HCT116 (cell line): ENCODE data around the gene SLC6A6. TPM values are rescaled to one million over a fixed set of nuclear protein-coding genes. Genes with fewer than 3 reads are reported as not detected.
A peak's percentile ranks its signal among the peaks of the same experiment; 100 is the strongest.

Experiments used
- ATAC-seq: fragments of 200-7000 bp; cut with Tn5 transposase; 2 replicates; pipeline ENCODE4 v1.9.1; 2020; ENCODE audit warnings: mild to moderate bottlenecking, moderate library complexity
- BruUV-seq: library from RNA; stranded (reverse); fragments of 400-500 nt; replicated peaks from 2 replicates; lab custom pipeline; 2021; lab: Mats Ljungman, UMichigan
- CTCF ChIA-PET: fragments of 300-600 bp; sonication (Branson Sonifier 250); formaldehyde crosslinking; loops from one replicate; lab custom pipeline; 2021; ENCODE audit warnings: antibody characterized with exemption; lab: Charles Lee
- POLR2A ChIA-PET: fragments of 300-600, 350-600 bp; sonication (Branson Sonifier 250); formaldehyde crosslinking; loops from one replicate; lab custom pipeline; 2021; ENCODE audit warnings: antibody characterized with exemption; lab: Charles Lee
- RAD21 ChIA-PET, 2 experiments: fragments of 300-600 bp; sonication (Branson Sonifier 250); formaldehyde crosslinking; loops; one replicate each; lab custom pipeline; 2023; ENCODE audit warnings: low total read pairs in 2 of 2; ENCODE audit not compliant: uncharacterized antibody in 2 of 2, unreplicated experiment in 2 of 2, low non-redundant PET in 1 of 2; lab: Charles Lee
- DNase-seq: peaks from one replicate; pipeline ENCODE4 v3.0.0-alpha.2; 2010; ENCODE audit warnings: low read depth, low spot score
- H2AFZ ChIP-seq: fragments of 200-600 bp; shearing (Covaris generic), sonication (generic); 2 replicates; pipeline ENCODE4 v1.6.1; 2017; ENCODE audit warnings: low read depth, mixed run types, mixed read lengths, antibody characterized with exemption, low read length; ENCODE audit not compliant: poor library complexity, severe bottlenecking
- H3K27ac ChIP-seq: 2 replicates; pipeline ENCODE4 v1.5.1; 2012; ENCODE audit warnings: low read depth, low read length
- H3K27me3 ChIP-seq: fragments of 200-600 bp; sonication (generic); 2 replicates; pipeline ENCODE4 v1.6.1; 2016; ENCODE audit warnings: mixed run types, low read length, mixed read lengths; ENCODE audit not compliant: insufficient read depth
- H3K36me3 ChIP-seq, 2 experiments: fragments of 200-500 bp in 1 of 2; fragments of 200-600 bp in 1 of 2; sonication (Bioruptor generic) in 1 of 2; sonication (generic) in 1 of 2; 2 replicates each; pipeline versions ENCODE4 v1.5.1 to v1.6.1; 2014 to 2016; ENCODE audit warnings: low read length in 2 of 2, inconsistent platforms in 1 of 2, mixed read lengths in 1 of 2, mixed run types in 1 of 2; ENCODE audit not compliant: insufficient read depth in 2 of 2, control insufficient read depth in 1 of 2
- H3K4me1 ChIP-seq, 2 experiments: fragments of 200-600 bp in 1 of 2; sonication (generic) in 1 of 2; 2 replicates each; pipeline versions ENCODE4 v1.5.1 to v1.6.1; 2012 to 2017; ENCODE audit warnings: low read length in 2 of 2, inconsistent platforms in 1 of 2, mild to moderate bottlenecking in 1 of 2, mixed read lengths in 1 of 2, mixed run types in 1 of 2, moderate library complexity in 1 of 2; ENCODE audit not compliant: insufficient read depth in 2 of 2, control insufficient read depth in 1 of 2
- H3K4me2 ChIP-seq: fragments of 200-600 bp; sonication (generic); 2 replicates; pipeline ENCODE4 v1.6.1; 2017; ENCODE audit warnings: mixed run types, low read length, mixed read lengths
- H3K4me3 ChIP-seq, 2 experiments: fragments of 200-600 bp in 1 of 2; sonication (generic) in 1 of 2; replicated peaks in 1 of 2; 2 replicates each; pipeline ENCODE4 v1.5.1; 2011 to 2016; ENCODE audit warnings: low read length in 2 of 2, control low read depth in 1 of 2, low read depth in 1 of 2, mild to moderate bottlenecking in 1 of 2, mixed read lengths in 1 of 2, mixed run types in 1 of 2
- H3K79me2 ChIP-seq: fragments of 200-600 bp; sonication (generic); 2 replicates; pipeline ENCODE4 v1.6.1; 2017; ENCODE audit warnings: mild to moderate bottlenecking, mixed run types, low read length, moderate library complexity, mixed read lengths; ENCODE audit not compliant: insufficient read depth
- H3K9ac ChIP-seq: fragments of 200-600 bp; sonication (generic); 2 replicates; pipeline ENCODE4 v1.6.1; 2016; ENCODE audit warnings: low read length, mixed read lengths
- H3K9me2 ChIP-seq: fragments of 200-600 bp; sonication (generic), shearing (Covaris generic); 2 replicates; pipeline ENCODE4 v1.6.1; 2017; ENCODE audit warnings: mixed run types, mild to moderate bottlenecking, moderate library complexity; ENCODE audit not compliant: insufficient read depth
- H3K9me3 ChIP-seq, 2 experiments: fragments of 200-500 bp in 1 of 2; fragments of 200-600 bp in 1 of 2; sonication (Bioruptor generic) in 1 of 2; sonication (generic) in 1 of 2; 2 replicates each; pipeline ENCODE4 v1.6.1; 2014 to 2017; ENCODE audit warnings: low read length in 2 of 2, mixed read lengths in 2 of 2, inconsistent platforms in 1 of 2, low read depth in 1 of 2, mild to moderate bottlenecking in 1 of 2, mixed run types in 1 of 2, moderate library complexity in 1 of 2; ENCODE audit not compliant: control insufficient read depth in 1 of 2, insufficient read depth in 1 of 2
- H4K20me1 ChIP-seq: fragments of 200-600 bp; sonication (generic), shearing (Covaris generic); 2 replicates; pipeline ENCODE4 v1.6.1; 2017; ENCODE audit warnings: mixed run types, mild to moderate bottlenecking, moderate library complexity; ENCODE audit not compliant: insufficient read depth
- CEBPB ChIP-seq: IDR thresholded peaks from 2 replicates; pipeline ENCODE4 v1.6.1; 2012; ENCODE audit warnings: low read depth
- EGR1 ChIP-seq: IDR thresholded peaks from 2 replicates; pipeline ENCODE4 v1.6.1; 2012; ENCODE audit warnings: low read depth
- EZH2 ChIP-seq: fragments of 200-600 bp; sonication (generic); IDR thresholded peaks from 2 replicates; pipeline ENCODE4 v1.6.1; 2017; ENCODE audit warnings: antibody characterized with exemption, mixed run types
- FOSL1 ChIP-seq: IDR thresholded peaks from 2 replicates; pipeline ENCODE4 v1.6.1; 2012; ENCODE audit warnings: low read depth
- JUND ChIP-seq: IDR thresholded peaks from 2 replicates; pipeline ENCODE4 v1.6.1; 2012
- POLR2A ChIP-seq: IDR thresholded peaks from 2 replicates; pipeline ENCODE4 v1.7.0; 2011; ENCODE audit warnings: borderline replicate concordance; ENCODE audit not compliant: insufficient read depth, insufficient read length; ENCODE audit errors: extremely low read depth
- POLR2AphosphoS5 ChIP-seq: IDR thresholded peaks from 2 replicates; pipeline ENCODE4 v1.6.1; 2011; ENCODE audit warnings: mild to moderate bottlenecking, low read depth, low read length, moderate library complexity
- SP1 ChIP-seq: IDR thresholded peaks from 2 replicates; pipeline ENCODE4 v1.6.1; 2012; ENCODE audit warnings: low read depth
- ZNF274 ChIP-seq: fragments of 200-500 bp; sonication (Bioruptor generic); IDR thresholded peaks from 2 replicates; pipeline ENCODE4 v1.6.1; 2014; ENCODE audit warnings: mild to moderate bottlenecking, low read depth, low read length, inconsistent platforms
- intact Hi-C: fragments of 100-400 bp; cut with micrococcal nuclease; formaldehyde crosslinking; loops from 2 replicates; pipeline ENCODE4 v1.10.0; 2022
- total RNA-seq: library from RNA; stranded (reverse); gene quantifications from one replicate; pipeline ENCODE4 v1.2.1, GENCODE V29; 2021; ENCODE audit not compliant: unreplicated experiment
- TF ChIP-seq, protein P1 (sequence below), 3 experiments: fragments of 200-600 bp in 1 of 3; sonication (generic) in 1 of 3; IDR thresholded peaks in 2 of 3; conservative IDR thresholded peaks in 1 of 3; 2 replicates each; pipeline ENCODE4 v1.5.1; 2012 to 2017; ENCODE audit warnings: low read depth in 2 of 3, low read length in 2 of 3, antibody characterized with exemption in 1 of 3, borderline replicate concordance in 1 of 3, control low read depth in 1 of 3, mild to moderate bottlenecking in 1 of 3, mixed read lengths in 1 of 3, mixed run types in 1 of 3, moderate library complexity in 1 of 3; ENCODE audit not compliant: insufficient read depth in 1 of 3
- TF ChIP-seq, protein P2 (sequence below): IDR thresholded peaks from 2 replicates; pipeline ENCODE4 v1.6.1; 2011; ENCODE audit warnings: mild to moderate bottlenecking, low read length, moderate library complexity; ENCODE audit not compliant: insufficient replicate concordance; ENCODE audit errors: extremely low read depth
- TF ChIP-seq, protein P3 (sequence below): IDR thresholded peaks from 2 replicates; pipeline ENCODE4 v1.6.1; 2012; ENCODE audit warnings: low read depth

SLC6A6 gene
- total RNA-seq, 1 experiment from 2014 or later = 36.3 TPM

- CTCF ChIA-PET = interaction anchor here (1.0 kb wide), 1 partner anchor 613 kb away, joined by 3 read pairs; no protein-coding TSS in a partner anchor
Observed at GRCh38 chr3:14438262-14438661, 35.9 kb downstream of the SLC6A6 start.

GRCh38 chr3:14438929-14439328 is 36.5 kb downstream of the SLC6A6 start:
- Histone ChIP-seq H3K27ac (no peak overlapping the region), H3K9ac (no peak overlapping the region), H3K9me3 (no peaks in the 10 kb centered on the region), H2AFZ (no peak overlapping the region), H3K4me2 (peak overlapping the region; percentile 41; the same call in 1 of the 2 replicates), H3K79me2 (peaks cover 74% of the 10 kb centered on the region), H3K27me3 (no peaks in the 10 kb centered on the region), H4K20me1 (peaks cover 5% of the 10 kb centered on the region; the same call in 1 of the 2 replicates), H3K4me3 (no peak overlapping the region), H3K36me3 (no peaks in the 10 kb centered on the region), H3K9me2 (no peaks in the 10 kb centered on the region), H3K4me1 (peaks cover 43 to 55% of the 10 kb centered on the region in 2 experiments)
- CTCF ChIA-PET = no interaction called here
- ATAC-seq (no peak), DNase-seq (no peak)
- RAD21 ChIA-PET = no interaction called here
- BruUV-seq = no TSS peak
- intact Hi-C loops = no loop called here
- POLR2A ChIA-PET = no interaction called here
- TF ChIP-seq, protein P1, sequence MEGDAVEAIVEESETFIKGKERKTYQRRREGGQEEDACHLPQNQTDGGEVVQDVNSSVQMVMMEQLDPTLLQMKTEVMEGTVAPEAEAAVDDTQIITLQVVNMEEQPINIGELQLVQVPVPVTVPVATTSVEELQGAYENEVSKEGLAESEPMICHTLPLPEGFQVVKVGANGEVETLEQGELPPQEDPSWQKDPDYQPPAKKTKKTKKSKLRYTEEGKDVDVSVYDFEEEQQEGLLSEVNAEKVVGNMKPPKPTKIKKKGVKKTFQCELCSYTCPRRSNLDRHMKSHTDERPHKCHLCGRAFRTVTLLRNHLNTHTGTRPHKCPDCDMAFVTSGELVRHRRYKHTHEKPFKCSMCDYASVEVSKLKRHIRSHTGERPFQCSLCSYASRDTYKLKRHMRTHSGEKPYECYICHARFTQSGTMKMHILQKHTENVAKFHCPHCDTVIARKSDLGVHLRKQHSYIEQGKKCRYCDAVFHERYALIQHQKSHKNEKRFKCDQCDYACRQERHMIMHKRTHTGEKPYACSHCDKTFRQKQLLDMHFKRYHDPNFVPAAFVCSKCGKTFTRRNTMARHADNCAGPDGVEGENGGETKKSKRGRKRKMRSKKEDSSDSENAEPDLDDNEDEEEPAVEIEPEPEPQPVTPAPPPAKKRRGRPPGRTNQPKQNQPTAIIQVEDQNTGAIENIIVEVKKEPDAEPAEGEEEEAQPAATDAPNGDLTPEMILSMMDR (IDR thresholded peaks at IDR 0.05 in 2 of 3, conservative IDR thresholded peaks at IDR 0.05 in 1 of 3; ENCODE audit: borderline replicate concordance in 1 of 3, insufficient read depth in 1 of 3, low read depth in 2 of 3, low read length in 2 of 3) = no peak
- TF ChIP-seq, protein P2, sequence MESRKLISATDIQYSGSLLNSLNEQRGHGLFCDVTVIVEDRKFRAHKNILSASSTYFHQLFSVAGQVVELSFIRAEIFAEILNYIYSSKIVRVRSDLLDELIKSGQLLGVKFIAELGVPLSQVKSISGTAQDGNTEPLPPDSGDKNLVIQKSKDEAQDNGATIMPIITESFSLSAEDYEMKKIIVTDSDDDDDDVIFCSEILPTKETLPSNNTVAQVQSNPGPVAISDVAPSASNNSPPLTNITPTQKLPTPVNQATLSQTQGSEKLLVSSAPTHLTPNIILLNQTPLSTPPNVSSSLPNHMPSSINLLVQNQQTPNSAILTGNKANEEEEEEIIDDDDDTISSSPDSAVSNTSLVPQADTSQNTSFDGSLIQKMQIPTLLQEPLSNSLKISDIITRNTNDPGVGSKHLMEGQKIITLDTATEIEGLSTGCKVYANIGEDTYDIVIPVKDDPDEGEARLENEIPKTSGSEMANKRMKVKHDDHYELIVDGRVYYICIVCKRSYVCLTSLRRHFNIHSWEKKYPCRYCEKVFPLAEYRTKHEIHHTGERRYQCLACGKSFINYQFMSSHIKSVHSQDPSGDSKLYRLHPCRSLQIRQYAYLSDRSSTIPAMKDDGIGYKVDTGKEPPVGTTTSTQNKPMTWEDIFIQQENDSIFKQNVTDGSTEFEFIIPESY = no peak
- no peak for TF ChIP-seq POLR2AphosphoS5
- TF ChIP-seq CEBPB = no peak
- no peak for TF ChIP-seq FOSL1
- TF ChIP-seq POLR2A = no peak
- no peak for TF ChIP-seq JUND
- no peak for TF ChIP-seq SP1
- TF ChIP-seq EZH2 = no peak

More at GRCh38 chr3:14438262-14438661, 35.9 kb downstream of the SLC6A6 start:
- Histone ChIP-seq H3K79me2 (peaks cover 81% of the 10 kb centered on the region), H3K4me1 (peaks cover 45 to 60% of the 10 kb centered on the region in 2 experiments), H3K9me3 (no peaks in the 10 kb centered on the region), H2AFZ (no peak overlapping the region), H3K27ac (no peak overlapping the region), H3K36me3 (no peaks in the 10 kb centered on the region), H3K27me3 (no peaks in the 10 kb centered on the region), H4K20me1 (peaks cover 5% of the 10 kb centered on the region; the same call in 1 of the 2 replicates), H3K9ac (no peak overlapping the region), H3K9me2 (no peaks in the 10 kb centered on the region), H3K4me2 (no peak overlapping the region), H3K4me3 (no peak overlapping the region)
- no TSS peak for BruUV-seq
- DNase-seq = no peak
- TF ChIP-seq, protein P3, sequence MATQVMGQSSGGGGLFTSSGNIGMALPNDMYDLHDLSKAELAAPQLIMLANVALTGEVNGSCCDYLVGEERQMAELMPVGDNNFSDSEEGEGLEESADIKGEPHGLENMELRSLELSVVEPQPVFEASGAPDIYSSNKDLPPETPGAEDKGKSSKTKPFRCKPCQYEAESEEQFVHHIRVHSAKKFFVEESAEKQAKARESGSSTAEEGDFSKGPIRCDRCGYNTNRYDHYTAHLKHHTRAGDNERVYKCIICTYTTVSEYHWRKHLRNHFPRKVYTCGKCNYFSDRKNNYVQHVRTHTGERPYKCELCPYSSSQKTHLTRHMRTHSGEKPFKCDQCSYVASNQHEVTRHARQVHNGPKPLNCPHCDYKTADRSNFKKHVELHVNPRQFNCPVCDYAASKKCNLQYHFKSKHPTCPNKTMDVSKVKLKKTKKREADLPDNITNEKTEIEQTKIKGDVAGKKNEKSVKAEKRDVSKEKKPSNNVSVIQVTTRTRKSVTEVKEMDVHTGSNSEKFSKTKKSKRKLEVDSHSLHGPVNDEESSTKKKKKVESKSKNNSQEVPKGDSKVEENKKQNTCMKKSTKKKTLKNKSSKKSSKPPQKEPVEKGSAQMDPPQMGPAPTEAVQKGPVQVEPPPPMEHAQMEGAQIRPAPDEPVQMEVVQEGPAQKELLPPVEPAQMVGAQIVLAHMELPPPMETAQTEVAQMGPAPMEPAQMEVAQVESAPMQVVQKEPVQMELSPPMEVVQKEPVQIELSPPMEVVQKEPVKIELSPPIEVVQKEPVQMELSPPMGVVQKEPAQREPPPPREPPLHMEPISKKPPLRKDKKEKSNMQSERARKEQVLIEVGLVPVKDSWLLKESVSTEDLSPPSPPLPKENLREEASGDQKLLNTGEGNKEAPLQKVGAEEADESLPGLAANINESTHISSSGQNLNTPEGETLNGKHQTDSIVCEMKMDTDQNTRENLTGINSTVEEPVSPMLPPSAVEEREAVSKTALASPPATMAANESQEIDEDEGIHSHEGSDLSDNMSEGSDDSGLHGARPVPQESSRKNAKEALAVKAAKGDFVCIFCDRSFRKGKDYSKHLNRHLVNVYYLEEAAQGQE = no peak
- TF ChIP-seq ZNF274 = no peak
- TF ChIP-seq EZH2 = no peak
- TF ChIP-seq EGR1 = no peak
- no peak for ATAC-seq
- POLR2A ChIA-PET = no interaction called here
- RAD21 ChIA-PET = no interaction called here
- intact Hi-C loops = no loop called here
